HepG2 (cell line): ENCODE data around the gene ADPRHL1. TPM values are rescaled to one million over a fixed set of nuclear protein-coding genes. Genes with fewer than 3 reads are reported as not detected.
A peak's percentile ranks its signal among the peaks of the same experiment; 100 is the strongest.

ENCODE experiments used
- CC2D1A ChIP-seq: sonication (generic); formaldehyde crosslinking; IDR thresholded peaks from 2 replicates; pipeline ENCODE4 v1.8.1; 2023; ENCODE audit warnings: mild to moderate bottlenecking, missing genetic modification reagents
- FOSL2 ChIP-seq: sonication (generic); formaldehyde crosslinking; IDR thresholded peaks from 2 replicates; pipeline ENCODE4 v1.4.0; 2020; ENCODE audit warnings: missing genetic modification reagents
- FOXK1 ChIP-seq: sonication (generic); formaldehyde crosslinking; IDR thresholded peaks from 2 replicates; pipeline ENCODE4 v1.4.0; 2020; ENCODE audit warnings: low read depth, missing genetic modification reagents, borderline replicate concordance
- KAT7 ChIP-seq: IDR thresholded peaks from 2 replicates; pipeline ENCODE4 v1.6.1; 2018; ENCODE audit warnings: borderline replicate concordance, missing compliant biosample characterization
- LBX2 ChIP-seq: sonication (generic); formaldehyde crosslinking; IDR thresholded peaks from 2 replicates; pipeline ENCODE4 v1.5.0; 2020; ENCODE audit warnings: missing genetic modification reagents, mild to moderate bottlenecking, borderline replicate concordance
- NR3C1 ChIP-seq: sonication (generic); formaldehyde crosslinking; IDR thresholded peaks from 2 replicates; pipeline ENCODE4 v1.4.0; 2020; ENCODE audit warnings: missing genetic modification reagents
- RARG ChIP-seq: sonication (generic); formaldehyde crosslinking; IDR thresholded peaks from 2 replicates; pipeline ENCODE4 v1.4.0; 2020; ENCODE audit warnings: low read depth, mild to moderate bottlenecking, missing genetic modification reagents
- SP5 ChIP-seq: IDR thresholded peaks from 2 replicates; pipeline ENCODE4 v1.6.1; 2016; ENCODE audit warnings: low read depth, borderline replicate concordance
- ZBTB7B ChIP-seq: sonication (generic); formaldehyde crosslinking; IDR thresholded peaks from 2 replicates; pipeline ENCODE4 v1.4.0; 2020; ENCODE audit warnings: missing genetic modification reagents
- ZNF101 ChIP-seq: sonication (generic); formaldehyde crosslinking; IDR thresholded peaks from 2 replicates; pipeline ENCODE4 v1.4.0; 2020; ENCODE audit warnings: mild to moderate bottlenecking, low read depth, missing genetic modification reagents, borderline replicate concordance
- ZNF280B ChIP-seq: sonication (generic); formaldehyde crosslinking; IDR thresholded peaks from 2 replicates; pipeline ENCODE4 v1.5.0; 2020; ENCODE audit warnings: missing genetic modification reagents, mild to moderate bottlenecking, borderline replicate concordance
- ZNF501 ChIP-seq: sonication (generic); formaldehyde crosslinking; IDR thresholded peaks from 2 replicates; pipeline ENCODE4 v1.5.1; 2020; ENCODE audit warnings: mild to moderate bottlenecking, moderate library complexity, missing genetic modification reagents
- ZNF614 ChIP-seq: IDR thresholded peaks from 2 replicates; pipeline ENCODE4 v1.6.1; 2018; ENCODE audit warnings: missing biosample characterization, missing genetic modification reagents, inconsistent platforms, borderline replicate concordance
- ZNF646 ChIP-seq: sonication (generic); formaldehyde crosslinking; IDR thresholded peaks from 2 replicates; pipeline ENCODE4 v1.9.0; 2021; ENCODE audit warnings: mild to moderate bottlenecking, missing genetic modification reagents
- ZNF768 ChIP-seq: sonication (generic); formaldehyde crosslinking; IDR thresholded peaks from 2 replicates; pipeline ENCODE4 v1.4.0; 2020; ENCODE audit warnings: missing genetic modification reagents
- polyA plus RNA-seq, 8 experiments: library from polyadenylated mRNA; depleted of rRNA in 3 of 8; stranded (reverse) in 7 of 8; unstranded in 1 of 8; fragments of >200 nt; fragmentation: Illumina TruSeq in 4 of 8; extraction: Trizol in 4 of 8; gene quantifications; 2 replicates each; pipeline versions ENCODE4 v1.2.1 to v1.2.3, GENCODE V29; 2011 to 2016; ENCODE audit warnings: low read depth in 4 of 8, missing spikeins in 1 of 8, mixed read lengths in 1 of 8; ENCODE audit not compliant: insufficient read depth in 1 of 8
- total RNA-seq, 5 experiments: library from RNA; depleted of rRNA; stranded (reverse); fragments of >200 nt; fragmentation: Illumina TruSeq; extraction: Trizol; gene quantifications; 2 replicates each; pipeline ENCODE4 v1.2.3, GENCODE V29; 2016; ENCODE audit warnings: low read depth in 1 of 5
- TF ChIP-seq, protein P1 (sequence below): sonication (generic); formaldehyde crosslinking; IDR thresholded peaks from 2 replicates; pipeline ENCODE4 v1.4.0; 2020; ENCODE audit warnings: mild to moderate bottlenecking, low read depth, missing genetic modification reagents
- TF ChIP-seq, protein P2 (sequence below): sonication (generic); formaldehyde crosslinking; IDR thresholded peaks from 2 replicates; pipeline ENCODE4 v1.9.0; 2022; ENCODE audit warnings: missing genetic modification reagents, mild to moderate bottlenecking, borderline replicate concordance

ADPRHL1 gene
- total and polyA plus RNA-seq, 2 of the 13 experiments (the other 11 are each of a cell fraction or from before 2014, with no cell fraction given), result 0.34 to 0.40 TPM

DNA sequence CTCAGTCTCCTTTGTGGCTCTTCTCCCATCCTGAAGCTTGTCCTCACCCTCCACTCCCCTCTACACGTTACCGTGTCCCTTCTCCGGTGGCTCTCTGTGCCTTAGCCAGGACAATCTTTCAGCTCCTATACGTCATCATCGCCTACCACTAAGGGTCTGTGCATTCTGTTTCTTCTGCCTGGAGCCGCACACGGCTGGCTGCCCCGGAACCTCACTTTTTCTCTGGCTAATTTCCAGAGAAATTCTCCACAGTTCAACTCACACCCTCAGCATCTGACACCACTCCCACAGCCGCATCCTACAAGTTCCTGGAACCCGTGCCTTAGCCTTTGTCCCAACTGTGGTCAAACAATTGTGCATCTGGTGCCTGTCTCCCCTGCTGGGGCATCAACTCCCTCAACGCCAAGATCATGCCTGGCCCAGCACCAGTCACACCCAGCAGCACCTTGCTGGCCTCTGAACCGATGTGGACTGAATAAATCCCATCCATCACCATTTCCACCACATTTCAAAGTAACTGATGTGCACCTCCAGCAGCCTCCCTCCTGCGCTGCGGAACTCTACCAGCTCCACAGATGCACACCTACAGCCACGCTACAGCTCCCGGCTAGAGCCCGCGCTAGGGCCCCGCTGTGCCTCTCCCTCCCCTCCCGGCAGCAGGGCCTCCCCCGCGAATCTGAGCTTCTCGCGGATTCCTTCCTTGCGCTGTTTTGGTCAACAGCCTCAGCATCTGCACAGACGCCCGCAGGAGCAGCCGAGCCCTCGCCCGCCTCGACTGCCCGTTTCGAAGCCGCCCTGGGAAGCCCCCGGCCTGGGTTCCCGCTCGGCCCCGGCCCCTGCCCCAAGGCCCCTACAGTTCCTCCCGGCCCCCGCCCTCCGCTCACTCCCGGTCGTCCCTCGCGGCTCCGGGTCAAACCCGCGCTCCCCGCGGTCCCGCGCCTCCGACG is 36.5 kb upstream of the ADPRHL1 start (continued):
- TF ChIP-seq ZNF280B (CRISPR knock-in tag) (no peak), SP5 (CRISPR knock-in tag) (no peak), FOXK1 (no peak), NR3C1 (CRISPR knock-in tag) (no peak), ZBTB7B (CRISPR knock-in tag) (no peak; the same call in 1 of the 2 replicates), ZNF614 (CRISPR knock-in tag) (no peak), RARG (no peak), ZNF768 (CRISPR knock-in tag) (peak; percentile 45; the same call in 1 of the 2 replicates), ZNF501 (0 out of 2 replicates have a peak, but pooled peaks have one; percentile 23), FOSL2 (CRISPR knock-in tag) (no peak), ZNF101 (CRISPR knock-in tag) (no peak), KAT7 (CRISPR knock-in tag) (no peak), CC2D1A (CRISPR knock-in tag) (no peak), LBX2 (CRISPR knock-in tag) (no peak), ZNF646 (no peak)
- TF ChIP-seq, protein P1, sequence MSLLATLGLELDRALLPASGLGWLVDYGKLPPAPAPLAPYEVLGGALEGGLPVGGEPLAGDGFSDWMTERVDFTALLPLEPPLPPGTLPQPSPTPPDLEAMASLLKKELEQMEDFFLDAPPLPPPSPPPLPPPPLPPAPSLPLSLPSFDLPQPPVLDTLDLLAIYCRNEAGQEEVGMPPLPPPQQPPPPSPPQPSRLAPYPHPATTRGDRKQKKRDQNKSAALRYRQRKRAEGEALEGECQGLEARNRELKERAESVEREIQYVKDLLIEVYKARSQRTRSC (CRISPR knock-in tag), result no peak
- TF ChIP-seq, protein P2, sequence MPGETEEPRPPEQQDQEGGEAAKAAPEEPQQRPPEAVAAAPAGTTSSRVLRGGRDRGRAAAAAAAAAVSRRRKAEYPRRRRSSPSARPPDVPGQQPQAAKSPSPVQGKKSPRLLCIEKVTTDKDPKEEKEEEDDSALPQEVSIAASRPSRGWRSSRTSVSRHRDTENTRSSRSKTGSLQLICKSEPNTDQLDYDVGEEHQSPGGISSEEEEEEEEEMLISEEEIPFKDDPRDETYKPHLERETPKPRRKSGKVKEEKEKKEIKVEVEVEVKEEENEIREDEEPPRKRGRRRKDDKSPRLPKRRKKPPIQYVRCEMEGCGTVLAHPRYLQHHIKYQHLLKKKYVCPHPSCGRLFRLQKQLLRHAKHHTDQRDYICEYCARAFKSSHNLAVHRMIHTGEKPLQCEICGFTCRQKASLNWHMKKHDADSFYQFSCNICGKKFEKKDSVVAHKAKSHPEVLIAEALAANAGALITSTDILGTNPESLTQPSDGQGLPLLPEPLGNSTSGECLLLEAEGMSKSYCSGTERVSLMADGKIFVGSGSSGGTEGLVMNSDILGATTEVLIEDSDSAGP (CRISPR knock-in tag), result 0 out of 2 replicates have a peak, but pooled peaks have one; percentile 42
